ENCODE measurements around the gene INTS6L.

INTS6L gene

DNA sequence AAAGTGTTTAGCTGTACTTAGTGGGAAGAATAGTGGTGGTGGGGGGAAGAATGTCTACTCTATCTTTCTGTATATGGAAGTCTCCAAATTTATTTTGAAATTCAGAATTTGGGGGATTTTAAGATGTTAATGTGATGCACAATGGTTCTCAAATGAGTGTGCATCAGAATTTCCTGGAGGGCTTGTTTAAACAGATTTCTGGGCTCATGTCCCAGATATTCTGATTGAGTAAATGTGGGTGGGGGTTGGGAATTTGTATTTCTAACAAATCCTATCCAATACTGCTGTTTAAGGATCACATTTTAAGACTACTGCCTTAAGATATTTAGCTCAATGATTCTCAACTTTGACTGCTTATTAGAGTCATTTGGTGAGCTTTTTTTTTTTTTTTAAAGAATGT lies 15.1 kb upstream of the INTS6L start:
- TF ChIP-seq, protein P1, sequence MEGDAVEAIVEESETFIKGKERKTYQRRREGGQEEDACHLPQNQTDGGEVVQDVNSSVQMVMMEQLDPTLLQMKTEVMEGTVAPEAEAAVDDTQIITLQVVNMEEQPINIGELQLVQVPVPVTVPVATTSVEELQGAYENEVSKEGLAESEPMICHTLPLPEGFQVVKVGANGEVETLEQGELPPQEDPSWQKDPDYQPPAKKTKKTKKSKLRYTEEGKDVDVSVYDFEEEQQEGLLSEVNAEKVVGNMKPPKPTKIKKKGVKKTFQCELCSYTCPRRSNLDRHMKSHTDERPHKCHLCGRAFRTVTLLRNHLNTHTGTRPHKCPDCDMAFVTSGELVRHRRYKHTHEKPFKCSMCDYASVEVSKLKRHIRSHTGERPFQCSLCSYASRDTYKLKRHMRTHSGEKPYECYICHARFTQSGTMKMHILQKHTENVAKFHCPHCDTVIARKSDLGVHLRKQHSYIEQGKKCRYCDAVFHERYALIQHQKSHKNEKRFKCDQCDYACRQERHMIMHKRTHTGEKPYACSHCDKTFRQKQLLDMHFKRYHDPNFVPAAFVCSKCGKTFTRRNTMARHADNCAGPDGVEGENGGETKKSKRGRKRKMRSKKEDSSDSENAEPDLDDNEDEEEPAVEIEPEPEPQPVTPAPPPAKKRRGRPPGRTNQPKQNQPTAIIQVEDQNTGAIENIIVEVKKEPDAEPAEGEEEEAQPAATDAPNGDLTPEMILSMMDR (IDR thresholded peaks at IDR 0.05), result no peak
- H3K4me3 Mint-ChIP-seq, result no peak overlapping the region
- H3K27ac Mint-ChIP-seq, result no peak overlapping the region
- no peak for DNase-seq
- H3K4me1 Mint-ChIP-seq, result no peaks in the 10 kb centered on the region
- H3K36me3 Mint-ChIP-seq (ENCODE audit: low read depth), result no peaks in the 10 kb centered on the region
- H3K27me3 Mint-ChIP-seq (ENCODE audit: low read depth, poor library complexity), result peaks cover 3% of the 10 kb centered on the region
- H3K9me3 Mint-ChIP-seq, result peaks cover 18% of the 10 kb centered on the region

DNA sequence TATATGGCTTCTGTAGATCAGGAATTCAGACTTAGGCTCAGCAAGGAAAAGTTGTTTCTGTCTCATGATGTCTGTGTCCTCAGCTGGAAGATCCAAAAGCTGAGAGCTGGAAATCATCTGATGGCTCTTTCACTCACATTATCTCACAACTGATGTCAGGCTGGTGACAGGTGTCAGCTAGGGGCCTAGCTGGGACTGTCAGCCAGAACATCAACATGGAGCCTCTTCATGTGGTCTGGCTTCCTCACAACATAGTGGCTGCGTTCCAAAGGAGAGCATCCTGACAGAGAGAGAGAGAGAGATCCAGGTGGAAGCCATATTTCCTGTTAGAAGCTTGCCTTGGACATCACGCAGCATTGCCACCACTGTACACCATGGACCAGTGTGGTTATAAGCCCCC lies 10.6 kb upstream of the INTS6L start:
- no peak for DNase-seq
- Mint-ChIP-seq H3K4me3 (no peak overlapping the region), H3K36me3 (ENCODE audit: low read depth) (no peaks in the 10 kb centered on the region), H3K9me3 (peaks cover 29% of the 10 kb centered on the region), H3K4me1 (no peaks in the 10 kb centered on the region), H3K27me3 (ENCODE audit: low read depth, poor library complexity) (no peaks in the 10 kb centered on the region), H3K27ac (no peak overlapping the region)
- TF ChIP-seq, protein P1 (IDR thresholded peaks at IDR 0.05), result no peak

DNA sequence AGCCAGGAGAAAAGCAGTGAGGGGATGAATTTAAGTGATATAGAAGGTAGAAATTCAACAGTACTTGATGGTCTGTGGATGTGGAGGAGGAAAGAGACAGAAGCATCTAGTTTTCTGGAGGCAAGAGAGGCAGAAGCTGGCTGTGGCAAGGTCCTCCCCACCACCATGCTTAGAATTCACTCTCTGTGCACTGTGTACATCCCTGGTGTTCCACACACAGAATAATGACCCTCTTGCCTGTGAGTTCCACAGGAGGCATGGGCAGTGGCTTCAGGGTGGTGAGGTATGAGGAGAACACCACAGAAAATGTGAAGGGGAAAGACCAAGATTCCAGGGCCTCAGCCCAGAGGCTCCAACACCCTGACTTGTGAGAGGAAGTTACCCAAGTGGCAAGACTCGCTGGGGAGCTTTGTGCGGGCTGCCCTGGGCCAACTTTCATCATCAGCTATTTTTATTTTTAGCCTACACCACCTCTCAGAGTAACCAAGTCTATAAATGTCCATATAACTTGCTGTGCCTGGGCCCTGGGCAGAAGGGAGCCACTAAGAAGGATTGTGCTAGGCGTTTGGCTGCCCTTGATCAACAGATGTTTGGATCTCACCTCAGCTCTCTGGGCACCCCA lies 7.8 kb upstream of the INTS6L start:
- H3K4me3 Mint-ChIP-seq, result no peak overlapping the region
- no peaks in the 10 kb centered on the region for H3K36me3 Mint-ChIP-seq (ENCODE audit: low read depth)
- H3K9me3 Mint-ChIP-seq, result peaks cover 33% of the 10 kb centered on the region
- H3K27me3 Mint-ChIP-seq (ENCODE audit: low read depth, poor library complexity), result no peaks in the 10 kb centered on the region
- DNase-seq, result no peak
- no peaks in the 10 kb centered on the region for H3K4me1 Mint-ChIP-seq
- TF ChIP-seq, protein P1 (IDR thresholded peaks at IDR 0.05), result no peak
- no peak overlapping the region for H3K27ac Mint-ChIP-seq

DNA sequence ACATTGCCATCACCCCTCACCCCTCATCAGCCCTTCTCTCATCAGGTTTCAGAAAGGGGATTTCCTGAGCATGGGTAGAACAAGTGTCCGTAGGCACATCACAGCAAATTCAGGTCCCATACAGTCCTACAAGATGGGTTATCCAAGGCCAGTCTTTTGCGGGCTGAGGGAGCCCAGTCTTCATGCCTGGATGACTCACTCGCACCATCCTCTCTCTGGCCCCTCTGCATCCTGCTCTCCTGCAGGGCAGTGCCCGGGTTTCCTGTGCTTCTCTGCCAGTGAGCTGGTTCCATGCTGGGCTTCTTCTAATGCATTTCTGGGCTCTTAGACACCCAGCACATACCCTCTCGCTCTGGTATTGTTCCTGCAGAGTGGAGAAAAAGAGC lies 7.3 kb upstream of the INTS6L start:
- peaks cover 33% of the 10 kb centered on the region for H3K9me3 Mint-ChIP-seq
- TF ChIP-seq, protein P1 (IDR thresholded peaks at IDR 0.05), result no peak
- no peak for DNase-seq
- H3K4me1 Mint-ChIP-seq, result no peaks in the 10 kb centered on the region
- H3K36me3 Mint-ChIP-seq (ENCODE audit: low read depth), result no peaks in the 10 kb centered on the region
- no peak overlapping the region for H3K27ac Mint-ChIP-seq
- H3K27me3 Mint-ChIP-seq (ENCODE audit: low read depth, poor library complexity), result no peaks in the 10 kb centered on the region
- H3K4me3 Mint-ChIP-seq, result no peak overlapping the region

DNA sequence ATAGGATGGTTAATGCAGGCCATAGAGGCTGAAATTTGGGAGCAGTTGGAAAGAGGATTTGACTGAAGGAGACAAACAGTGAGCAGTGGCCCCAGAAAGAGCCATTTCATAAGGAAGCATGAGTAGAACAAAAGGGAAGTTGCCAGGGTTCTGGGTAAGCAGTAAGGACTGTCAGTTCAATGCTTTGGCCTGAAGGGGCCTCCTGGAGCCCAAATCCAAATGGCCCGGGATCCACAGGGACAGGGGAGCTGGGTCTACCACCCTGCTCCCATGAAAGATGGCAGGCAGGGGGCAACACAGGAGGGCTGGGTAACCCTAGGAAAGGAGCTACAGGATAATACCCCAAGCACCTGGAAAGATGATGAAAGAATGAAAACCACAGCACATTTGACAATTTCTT lies 4.1 kb upstream of the INTS6L start:
- no peak overlapping the region for H3K27ac Mint-ChIP-seq
- no peaks in the 10 kb centered on the region for H3K36me3 Mint-ChIP-seq (ENCODE audit: low read depth)
- H3K4me1 Mint-ChIP-seq, result peaks cover 8% of the 10 kb centered on the region
- no peak overlapping the region for H3K4me3 Mint-ChIP-seq
- TF ChIP-seq, protein P1 (IDR thresholded peaks at IDR 0.05), result no peak
- DNase-seq, result no peak
- H3K9me3 Mint-ChIP-seq, result peaks cover 38% of the 10 kb centered on the region
- no peaks in the 10 kb centered on the region for H3K27me3 Mint-ChIP-seq (ENCODE audit: low read depth, poor library complexity)

DNA sequence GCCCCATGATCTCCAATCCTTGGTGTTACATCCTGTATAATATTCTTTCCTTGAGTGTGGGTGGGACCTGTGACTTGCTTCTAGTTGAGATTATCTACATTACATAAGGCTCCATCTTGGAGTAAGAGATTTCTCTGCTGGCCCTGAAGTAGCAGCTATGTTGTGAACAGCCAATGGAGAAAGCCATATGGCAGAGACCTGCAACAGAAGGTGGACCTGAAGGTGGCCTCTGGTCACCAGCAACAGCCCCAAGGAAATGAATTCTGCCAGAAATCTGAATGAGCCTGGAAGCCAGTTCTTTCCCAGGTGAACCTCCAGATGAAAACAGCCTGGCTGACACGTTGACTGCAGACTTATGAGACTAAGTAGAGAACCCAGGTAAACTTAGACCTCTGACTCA lies 2.3 kb upstream of the INTS6L start:
- no peak for DNase-seq
- peaks cover 39% of the 10 kb centered on the region for H3K9me3 Mint-ChIP-seq
- no peak overlapping the region for H3K4me3 Mint-ChIP-seq
- peaks cover 17% of the 10 kb centered on the region for H3K4me1 Mint-ChIP-seq
- no peak overlapping the region for H3K27ac Mint-ChIP-seq
- TF ChIP-seq, protein P1 (IDR thresholded peaks at IDR 0.05), result no peak
- H3K27me3 Mint-ChIP-seq (ENCODE audit: low read depth, poor library complexity), result no peaks in the 10 kb centered on the region
- H3K36me3 Mint-ChIP-seq (ENCODE audit: low read depth), result no peaks in the 10 kb centered on the region

All from nephron progenitor cell (in vitro differentiated cells).